GM21381 (cell line): Measurements from ENCODE around the gene RPAP2.
"Not testable (repeated sequence)": the region's sequence is repeated elsewhere in the genome, so short reads cannot be mapped to it uniquely, and the experiment has no call there.

ENCODE experiments used
- ATAC-seq: cut with Tn5 transposase; IDR thresholded peaks from one replicate; pipeline ENCODE4 v1.9.1; 2021; ENCODE audit warnings: mild to moderate bottlenecking, moderate library complexity; ENCODE audit not compliant: unreplicated experiment

Gene RPAP2

GRCh38 chr1:92374223-92374622 lies 75.4 kb downstream of the RPAP2 start:
- no peak for ATAC-seq

DNA sequence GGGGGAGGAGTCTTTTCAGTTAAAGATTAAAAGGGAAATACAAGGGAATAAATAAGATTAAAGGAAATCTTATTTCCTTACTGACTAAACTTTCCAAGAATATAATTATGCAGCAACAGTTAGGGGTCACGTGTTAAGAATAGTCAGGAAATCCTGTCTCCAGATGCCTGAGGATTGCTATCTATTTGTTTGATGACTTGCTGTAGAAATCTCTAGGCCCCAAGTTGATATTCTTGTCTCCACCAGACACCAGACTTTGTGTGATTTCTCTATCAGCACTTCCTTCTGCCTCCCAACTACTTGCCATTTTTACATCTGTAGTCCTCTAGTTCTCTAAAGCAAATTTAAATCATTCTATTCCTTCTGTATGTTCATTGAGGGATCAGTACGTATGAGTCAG lies 77.5 kb downstream of the RPAP2 start:
- no peak for ATAC-seq

DNA sequence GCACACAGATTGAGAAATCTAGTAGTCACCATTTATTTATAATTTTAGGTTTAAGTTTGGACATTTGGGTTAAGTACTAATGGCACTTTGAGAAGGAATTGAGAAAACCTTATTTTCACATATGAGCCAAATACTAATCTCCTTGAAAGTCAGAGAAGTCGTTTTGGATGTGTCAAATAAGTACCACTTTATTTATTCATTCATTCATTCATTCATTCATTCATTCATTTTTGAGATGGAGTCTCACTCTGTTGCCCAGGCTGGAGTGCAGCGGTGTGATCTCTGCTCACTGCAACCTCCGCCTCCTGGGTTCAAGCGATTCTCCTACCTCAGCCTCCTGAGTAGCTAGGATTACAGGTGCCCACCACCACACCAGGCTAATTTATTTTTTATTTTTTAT lies 79.1 kb downstream of the RPAP2 start:
- ATAC-seq: not testable (repeated sequence)

DNA sequence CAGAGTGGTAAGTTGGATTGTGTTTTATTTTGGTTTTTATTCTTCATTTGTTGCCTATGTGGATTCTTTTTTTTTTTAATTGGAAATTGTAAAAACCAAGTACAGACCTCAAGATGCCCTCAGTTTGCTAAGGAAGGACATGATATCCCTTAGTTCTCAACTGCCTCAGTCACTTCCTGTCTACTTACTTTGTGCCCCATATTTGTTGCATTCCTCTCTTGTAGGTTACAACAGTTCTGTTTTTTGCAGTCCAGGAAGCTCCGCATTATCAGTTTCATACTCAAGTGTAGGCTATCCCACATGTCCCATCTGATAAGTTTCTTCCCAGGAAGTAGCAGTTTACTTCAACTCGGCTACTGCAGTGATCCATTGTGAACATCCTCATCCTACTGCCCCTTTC lies 82.0 kb downstream of the RPAP2 start:
- ATAC-seq: no peak

DNA sequence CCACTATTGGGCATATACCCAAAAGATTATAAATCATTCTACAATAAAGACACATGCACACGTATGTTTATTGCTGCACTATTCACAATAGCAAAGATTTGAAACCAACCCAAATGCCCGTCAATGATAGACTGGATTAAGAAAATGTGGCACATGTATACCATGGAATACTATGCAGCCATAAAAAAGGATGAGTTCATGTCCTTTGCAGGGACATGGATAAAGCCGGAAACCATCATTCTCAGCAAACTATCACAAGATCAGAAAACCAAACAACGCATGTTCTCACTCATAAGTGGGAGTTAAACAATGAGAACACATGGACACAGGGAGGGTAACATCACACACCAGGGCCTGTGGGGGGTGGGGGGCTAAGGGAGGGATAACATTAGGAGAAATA lies 95.1 kb downstream of the RPAP2 start:
- not testable (repeated sequence) for ATAC-seq

DNA sequence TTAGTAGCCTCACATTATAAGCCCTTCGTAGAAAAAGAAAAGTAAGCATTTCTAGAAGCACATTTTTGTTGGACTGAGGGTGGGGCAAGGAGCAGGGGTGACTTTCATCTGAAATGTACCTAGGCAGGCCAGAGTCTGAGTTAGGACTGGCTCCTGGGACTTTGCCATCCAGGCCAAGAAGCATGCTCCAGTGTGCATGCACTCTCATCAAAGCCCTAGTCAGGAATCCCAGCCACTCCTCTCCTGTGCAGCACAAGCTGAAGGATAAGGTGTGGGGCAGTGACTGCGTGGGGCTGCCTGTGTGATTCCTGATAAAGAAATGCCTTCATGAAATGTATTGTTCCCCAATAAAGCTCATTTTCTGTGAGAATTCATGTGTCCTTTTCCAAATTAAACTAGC lies 99.7 kb downstream of the RPAP2 start:
- no peak for ATAC-seq

DNA sequence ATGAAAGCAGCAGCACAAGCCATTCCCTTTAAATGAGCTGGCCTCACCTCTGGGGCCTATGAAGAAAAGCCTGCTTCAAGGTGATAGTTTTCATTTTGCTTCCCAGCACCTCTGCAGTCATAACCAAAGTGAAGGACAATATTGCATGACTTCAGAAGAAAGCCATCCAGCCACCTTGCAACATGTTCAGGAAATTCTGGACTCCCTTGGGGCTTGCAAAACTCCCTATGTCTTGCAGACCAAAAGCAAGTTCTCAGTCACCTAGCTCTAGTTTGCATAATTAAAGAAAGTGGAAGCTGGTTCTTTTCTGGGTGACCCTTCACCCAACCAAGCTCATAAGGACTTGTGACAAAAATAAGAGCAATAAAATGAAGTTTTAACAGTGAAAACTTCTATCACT lies 100.2 kb downstream of the RPAP2 start:
- peak; percentile 77 for ATAC-seq

- ATAC-seq: no peak
These were observed 105.8 kb downstream of the RPAP2 start for GRCh38 chr1:92404661-92405060.

- ATAC-seq: no peak
These were observed 110.0 kb downstream of the RPAP2 start for GRCh38 chr1:92408825-92409224.

DNA sequence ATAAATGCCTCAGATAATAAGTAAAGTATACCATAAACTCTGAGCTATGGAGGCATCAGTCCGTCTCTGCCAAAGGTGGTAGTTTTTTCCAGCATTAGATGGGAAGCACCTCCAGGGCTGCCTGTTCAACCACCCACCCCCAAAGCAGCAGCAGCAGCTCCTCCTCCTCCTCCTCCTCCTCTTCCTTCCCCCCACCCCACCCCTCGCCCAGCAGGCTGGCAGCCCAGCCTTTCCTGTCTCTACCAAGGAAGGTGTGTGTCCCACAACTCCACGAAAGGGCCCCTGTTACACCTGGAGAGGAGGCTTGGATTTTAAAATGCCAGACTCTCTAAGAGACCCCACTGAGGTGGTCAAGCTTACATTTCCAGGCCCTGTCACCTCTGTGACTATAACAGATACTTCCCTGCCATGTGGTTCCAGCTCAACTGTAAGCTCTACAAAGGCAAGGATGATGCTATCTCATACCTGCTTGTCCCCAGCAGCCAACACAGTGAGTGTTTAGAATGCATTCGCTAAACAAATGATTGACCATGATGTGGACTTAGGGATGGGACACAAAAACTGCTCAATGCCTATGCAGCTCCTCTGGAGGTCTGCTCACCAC lies 111.2 kb downstream of the RPAP2 start:
- ATAC-seq: no peak

- no peak for ATAC-seq
These were observed 111.8 kb downstream of the RPAP2 start for GRCh38 chr1:92410706-92411105.

DNA sequence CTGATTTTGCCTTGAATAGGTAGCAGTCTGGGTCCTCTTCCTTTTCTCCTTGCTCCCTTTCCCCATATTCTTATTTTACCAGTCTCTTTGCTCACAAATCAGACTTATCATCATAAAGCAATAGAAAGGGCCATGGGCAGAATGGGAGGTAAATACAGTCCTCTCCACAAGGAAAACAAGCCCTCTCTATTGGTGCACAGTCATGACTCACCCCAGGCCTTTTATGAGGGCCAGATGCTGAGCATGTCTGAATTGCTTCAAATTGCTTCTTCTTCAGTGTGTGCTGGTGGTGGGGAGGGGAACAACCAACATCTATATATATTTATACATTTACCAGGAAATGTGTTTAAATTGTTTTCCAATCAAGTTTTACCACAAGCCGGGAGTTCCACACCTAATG lies 112.7 kb downstream of the RPAP2 start:
- ATAC-seq: no peak

DNA sequence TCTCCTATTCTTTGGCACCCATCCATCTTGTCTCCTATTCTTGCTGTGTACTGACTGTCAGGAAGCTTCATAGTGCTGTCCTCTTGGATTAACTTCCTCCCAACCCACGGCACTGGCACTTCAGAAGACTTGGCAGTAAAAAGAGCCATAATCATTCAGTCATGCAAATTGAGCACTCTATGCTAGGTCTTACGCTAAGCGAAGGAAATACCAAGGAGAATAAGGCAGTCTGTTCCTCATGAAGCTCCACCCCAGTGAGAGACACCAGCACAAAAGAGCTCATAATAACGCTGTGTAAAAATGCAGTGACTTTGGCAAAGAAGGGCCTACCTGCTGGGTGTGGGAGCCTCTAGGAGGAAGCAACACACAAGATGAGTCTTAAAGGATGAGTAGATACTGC lies 120.8 kb downstream of the RPAP2 start:
- ATAC-seq: no peak

GRCh38 chr1:92424381-92424780 lies 125.5 kb downstream of the RPAP2 start:
- ATAC-seq: no peak

DNA sequence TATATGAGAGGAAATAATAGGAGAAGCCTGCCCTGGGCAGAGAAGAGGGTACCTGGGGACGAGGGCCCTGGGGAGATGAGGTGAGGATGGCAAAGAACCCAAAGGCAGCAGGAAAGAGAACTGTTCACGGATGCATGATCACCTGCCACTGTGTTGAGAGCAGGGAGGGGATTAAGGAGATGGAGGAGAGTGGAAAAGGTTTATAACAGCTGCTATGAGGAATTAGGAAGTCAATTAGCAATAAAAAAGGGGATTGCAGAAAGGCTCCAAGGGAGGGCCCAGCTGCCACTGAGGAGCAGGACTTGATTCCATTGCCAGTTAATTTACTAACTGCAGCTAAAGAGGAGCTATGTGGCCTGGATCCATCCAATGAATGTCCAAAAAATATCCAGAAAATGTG lies 126.8 kb downstream of the RPAP2 start:
- ATAC-seq: no peak

GRCh38 chr1:92430030-92430429 lies 131.2 kb downstream of the RPAP2 start:
- no peak for ATAC-seq

DNA sequence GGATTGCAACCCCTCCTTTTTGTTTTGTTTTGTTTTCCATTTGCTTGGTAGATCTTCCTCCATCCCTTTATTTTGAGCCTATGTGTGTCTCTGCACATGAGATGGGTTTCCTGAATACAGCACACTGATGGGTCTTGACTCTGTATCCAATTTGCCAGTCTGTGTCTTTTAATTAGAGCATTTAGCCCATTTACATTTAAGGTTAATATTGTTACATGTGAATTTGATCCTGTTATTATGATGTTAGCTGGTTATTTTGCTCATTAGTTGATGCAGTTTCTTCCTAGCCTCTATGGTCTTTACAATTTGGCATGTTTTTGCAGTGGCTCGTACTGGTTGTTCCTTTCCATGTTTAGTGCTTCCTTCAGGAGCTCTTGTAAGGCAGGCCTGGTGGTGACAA lies 135.7 kb downstream of the RPAP2 start:
- ATAC-seq: not testable (repeated sequence)

DNA sequence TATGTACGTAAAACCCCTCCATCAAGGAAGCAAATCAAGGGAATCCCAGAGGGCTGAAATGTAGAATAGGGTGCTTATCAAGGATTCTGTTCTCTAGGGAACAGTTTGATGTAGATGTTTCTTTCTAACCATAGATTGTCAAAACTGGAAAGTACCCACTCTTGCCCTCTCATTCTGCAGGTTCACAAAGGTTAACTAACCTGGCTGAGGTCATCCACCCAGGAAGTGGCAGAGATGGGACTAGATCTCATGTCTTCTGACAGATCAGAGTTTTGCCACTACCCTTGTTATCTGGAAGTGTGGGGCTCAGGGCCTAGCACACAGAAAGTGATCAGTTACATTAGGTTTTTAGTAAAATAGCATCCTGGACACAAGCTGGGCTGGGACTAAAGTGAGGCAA lies 140.4 kb downstream of the RPAP2 start:
- ATAC-seq: no peak

GRCh38 chr1:92441316-92441696 lies 142.4 kb downstream of the RPAP2 start:
- no peak for ATAC-seq

GRCh38 chr1:92441697-92442342 lies 143.0 kb downstream of the RPAP2 start:
- ATAC-seq: no peak

- no peak for ATAC-seq
These were observed 143.5 kb downstream of the RPAP2 start for GRCh38 chr1:92442351-92442750.

- ATAC-seq: no peak
These were observed 145.0 kb downstream of the RPAP2 start for GRCh38 chr1:92443893-92444292.

- no peak for ATAC-seq
These were observed 145.5 kb downstream of the RPAP2 start for GRCh38 chr1:92444351-92444750.
